ENCODE measurements around the gene PFDN2. TPM values are rescaled to one million over a fixed set of nuclear protein-coding genes. Genes with fewer than 3 reads are reported as not detected.
A peak's percentile ranks its signal among the peaks of the same experiment; 100 is the strongest.

Gene PFDN2
- total RNA-seq, 6 experiments from 2014 or later: 77.4 to 114 (median 92.8) TPM

DNA sequence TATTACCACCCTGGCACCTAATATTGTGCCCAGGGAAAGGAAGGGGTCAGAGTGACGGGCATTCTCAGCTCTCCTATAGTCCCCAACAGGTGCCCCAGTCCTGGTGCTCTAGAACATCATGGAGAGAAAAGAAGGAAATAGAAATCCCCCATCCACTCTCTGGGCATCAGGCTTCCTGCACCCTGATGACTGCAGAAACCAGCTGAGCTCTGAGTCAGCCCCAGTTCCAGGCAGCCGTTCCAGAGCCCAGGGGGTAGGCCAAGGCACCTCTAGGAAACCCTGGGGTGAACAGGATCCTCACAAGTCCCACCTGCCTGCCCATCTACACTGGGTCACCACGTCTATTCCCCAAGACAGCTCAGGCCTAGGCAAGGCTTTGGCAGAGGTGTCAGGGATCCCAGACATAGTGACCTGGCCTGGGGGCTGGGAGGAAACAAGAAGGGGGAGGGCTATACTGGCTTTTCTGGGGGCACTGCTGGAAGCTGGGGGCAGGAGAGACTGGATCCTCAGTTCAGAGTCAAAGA, 29.2 kb downstream of the PFDN2 start:
- H3K27me3 Mint-ChIP-seq (ENCODE audit: insufficient read depth): peaks cover 2% of the 10 kb centered on the region; the same call in 1 of the 2 replicates
- H3K4me1 Mint-ChIP-seq (ENCODE audit: low read depth): peaks cover 66% of the 10 kb centered on the region
- DNase-seq: peak; percentile 37
- TF ChIP-seq, protein P1, sequence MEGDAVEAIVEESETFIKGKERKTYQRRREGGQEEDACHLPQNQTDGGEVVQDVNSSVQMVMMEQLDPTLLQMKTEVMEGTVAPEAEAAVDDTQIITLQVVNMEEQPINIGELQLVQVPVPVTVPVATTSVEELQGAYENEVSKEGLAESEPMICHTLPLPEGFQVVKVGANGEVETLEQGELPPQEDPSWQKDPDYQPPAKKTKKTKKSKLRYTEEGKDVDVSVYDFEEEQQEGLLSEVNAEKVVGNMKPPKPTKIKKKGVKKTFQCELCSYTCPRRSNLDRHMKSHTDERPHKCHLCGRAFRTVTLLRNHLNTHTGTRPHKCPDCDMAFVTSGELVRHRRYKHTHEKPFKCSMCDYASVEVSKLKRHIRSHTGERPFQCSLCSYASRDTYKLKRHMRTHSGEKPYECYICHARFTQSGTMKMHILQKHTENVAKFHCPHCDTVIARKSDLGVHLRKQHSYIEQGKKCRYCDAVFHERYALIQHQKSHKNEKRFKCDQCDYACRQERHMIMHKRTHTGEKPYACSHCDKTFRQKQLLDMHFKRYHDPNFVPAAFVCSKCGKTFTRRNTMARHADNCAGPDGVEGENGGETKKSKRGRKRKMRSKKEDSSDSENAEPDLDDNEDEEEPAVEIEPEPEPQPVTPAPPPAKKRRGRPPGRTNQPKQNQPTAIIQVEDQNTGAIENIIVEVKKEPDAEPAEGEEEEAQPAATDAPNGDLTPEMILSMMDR (IDR thresholded peaks at IDR 0.05): no peak
- no peaks in the 10 kb centered on the region for H3K9me3 Mint-ChIP-seq
- no peaks in the 10 kb centered on the region for H3K36me3 Mint-ChIP-seq (ENCODE audit: low read depth)
- peak overlapping the region; percentile 40 for H3K27ac Mint-ChIP-seq
- no peak overlapping the region for H3K4me3 Mint-ChIP-seq

DNA sequence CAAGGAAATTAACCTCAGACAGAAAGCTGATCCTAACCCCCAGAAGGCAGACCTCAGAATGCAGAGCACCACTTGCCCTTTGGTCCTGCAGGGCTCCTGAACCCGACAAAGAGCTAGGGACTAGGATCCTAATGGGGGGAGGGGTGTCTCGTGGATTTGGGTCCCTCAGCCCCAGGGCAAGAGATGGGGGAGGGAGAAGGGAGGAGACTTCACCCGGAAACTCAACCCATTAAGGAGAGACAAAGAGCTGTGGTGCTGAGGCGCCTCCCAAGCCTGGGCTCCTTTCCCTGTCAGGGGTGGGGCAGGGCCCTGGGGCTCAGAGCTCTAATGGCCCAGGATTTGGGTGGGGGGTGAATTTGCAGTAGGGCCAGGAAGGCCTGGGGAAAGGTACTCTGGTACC, 31.4 kb downstream of the PFDN2 start:
- H3K4me1 Mint-ChIP-seq (ENCODE audit: low read depth): peaks cover 69% of the 10 kb centered on the region
- no peaks in the 10 kb centered on the region for H3K9me3 Mint-ChIP-seq
- TF ChIP-seq, protein P1 (IDR thresholded peaks at IDR 0.05): no peak
- H3K27me3 Mint-ChIP-seq (ENCODE audit: insufficient read depth): no peaks in the 10 kb centered on the region; the same call in 1 of the 2 replicates
- H3K27ac Mint-ChIP-seq: no peak overlapping the region
- no peak for DNase-seq
- no peak overlapping the region for H3K4me3 Mint-ChIP-seq
- H3K36me3 Mint-ChIP-seq (ENCODE audit: low read depth): no peaks in the 10 kb centered on the region

DNA sequence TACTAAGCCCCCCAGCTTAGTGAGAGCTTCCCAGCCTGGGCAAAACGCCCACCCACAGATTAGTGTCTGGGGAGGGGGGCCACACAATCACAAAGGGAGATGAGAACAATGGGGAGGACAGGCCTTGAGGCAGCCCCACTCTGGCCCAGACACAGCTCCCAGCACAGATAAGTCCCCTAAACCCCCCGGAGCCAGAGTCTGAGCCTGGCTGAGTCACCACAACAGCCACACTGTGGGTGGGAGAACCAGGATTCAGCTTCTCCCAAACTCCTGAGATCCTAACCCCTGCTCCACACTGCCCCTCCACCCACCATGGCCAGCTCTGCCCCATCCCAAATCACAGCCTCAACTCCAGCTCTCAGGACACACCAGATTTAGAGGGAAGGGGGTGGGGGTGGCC, 32.7 kb downstream of the PFDN2 start:
- Mint-ChIP-seq H3K9me3 (no peaks in the 10 kb centered on the region), H3K4me3 (no peak overlapping the region), H3K27me3 (ENCODE audit: insufficient read depth) (no peaks in the 10 kb centered on the region; the same call in 1 of the 2 replicates), H3K4me1 (ENCODE audit: low read depth) (peaks cover 82% of the 10 kb centered on the region), H3K27ac (peak overlapping the region; percentile 81), H3K36me3 (ENCODE audit: low read depth) (no peaks in the 10 kb centered on the region)
- no peak for DNase-seq
- TF ChIP-seq, protein P1 (IDR thresholded peaks at IDR 0.05): no peak

DNA sequence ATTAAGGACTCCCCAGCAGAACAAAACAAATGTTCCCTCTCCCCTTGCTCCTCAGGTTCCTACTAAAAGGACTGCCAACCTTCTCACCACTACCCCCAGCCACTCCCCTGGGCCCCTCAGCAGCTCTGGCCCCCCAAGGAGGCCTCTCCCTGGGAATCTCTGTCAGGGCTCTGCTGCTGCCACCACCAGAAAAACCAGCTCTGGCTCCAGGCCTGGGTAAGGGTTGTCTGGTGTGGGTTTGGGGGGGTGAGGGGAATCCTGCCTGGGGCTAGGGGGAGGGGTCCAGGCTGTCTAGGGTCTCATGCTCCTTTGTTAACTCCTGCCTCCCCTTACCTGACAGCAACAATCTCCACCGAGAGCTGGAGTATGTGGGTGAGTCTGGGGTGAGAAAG, 33.2 kb downstream of the PFDN2 start:
- Mint-ChIP-seq H3K36me3 (ENCODE audit: low read depth) (no peaks in the 10 kb centered on the region), H3K4me1 (ENCODE audit: low read depth) (peaks cover 86% of the 10 kb centered on the region), H3K9me3 (no peaks in the 10 kb centered on the region), H3K4me3 (no peak overlapping the region), H3K27me3 (ENCODE audit: insufficient read depth) (no peaks in the 10 kb centered on the region; the same call in 1 of the 2 replicates), H3K27ac (peak overlapping the region; percentile 93)
- TF ChIP-seq, protein P1 (IDR thresholded peaks at IDR 0.05): no peak
- DNase-seq: no peak

DNA sequence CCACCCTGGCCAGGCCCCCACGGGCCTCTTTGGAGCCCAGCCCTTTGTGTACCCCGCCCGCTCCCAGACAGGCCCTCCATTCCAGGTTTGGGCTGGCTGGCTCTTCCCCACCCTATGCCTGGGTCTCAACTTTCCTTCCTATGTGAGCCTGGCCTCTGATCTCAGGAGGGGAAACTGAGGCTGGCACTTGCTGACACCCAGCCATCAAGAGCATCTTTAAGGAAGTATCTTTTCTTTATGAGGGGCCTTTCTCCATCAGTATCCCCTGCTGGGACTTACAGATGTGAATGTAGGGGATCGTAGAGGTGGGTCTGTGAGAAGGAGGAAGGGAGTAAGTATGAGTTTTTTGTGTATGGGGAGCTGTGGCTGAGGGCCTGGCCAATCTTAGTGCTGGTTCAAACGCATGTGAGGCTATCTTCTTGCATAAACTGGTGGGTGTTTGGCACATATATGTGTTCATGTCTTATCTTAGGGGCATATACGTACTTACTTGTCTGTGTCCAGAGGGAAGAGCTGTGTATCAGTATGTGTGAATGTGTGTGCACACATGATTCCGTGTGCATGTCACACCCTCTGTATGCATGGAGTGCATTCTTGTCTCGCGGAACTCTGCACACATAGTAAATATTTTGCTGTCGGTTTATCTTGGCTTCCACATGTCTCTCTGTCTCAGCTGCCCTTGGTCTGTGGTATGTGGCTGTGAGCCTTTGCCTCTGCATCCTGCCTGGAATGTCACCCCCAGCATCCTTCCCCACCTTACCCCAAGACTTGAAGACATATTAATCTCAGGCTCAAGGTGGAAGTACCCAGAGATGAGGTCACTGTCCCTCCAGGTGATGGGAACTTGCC, 33.9 kb downstream of the PFDN2 start:
- Mint-ChIP-seq H3K27ac (peak overlapping the region; percentile 93), H3K36me3 (ENCODE audit: low read depth) (no peaks in the 10 kb centered on the region), H3K27me3 (ENCODE audit: insufficient read depth) (no peaks in the 10 kb centered on the region; the same call in 1 of the 2 replicates), H3K4me3 (no peak overlapping the region), H3K9me3 (no peaks in the 10 kb centered on the region), H3K4me1 (ENCODE audit: low read depth) (peaks cover 84% of the 10 kb centered on the region)
- TF ChIP-seq, protein P1 (IDR thresholded peaks at IDR 0.05): no peak
- DNase-seq: no peak

Measured in HFFc6 (cell line).